GM18502 (cell line): ENCODE data around the gene SYT12.
"Not testable (repeated sequence)": the region's sequence is repeated elsewhere in the genome, so short reads cannot be mapped to it uniquely, and the experiment has no call there.

Experiments
- ATAC-seq: cut with Tn5 transposase; IDR thresholded peaks from one replicate; pipeline ENCODE4 v1.9.1; 2021; ENCODE audit warnings: mild to moderate bottlenecking; ENCODE audit not compliant: unreplicated experiment, poor library complexity

SYT12 gene

DNA sequence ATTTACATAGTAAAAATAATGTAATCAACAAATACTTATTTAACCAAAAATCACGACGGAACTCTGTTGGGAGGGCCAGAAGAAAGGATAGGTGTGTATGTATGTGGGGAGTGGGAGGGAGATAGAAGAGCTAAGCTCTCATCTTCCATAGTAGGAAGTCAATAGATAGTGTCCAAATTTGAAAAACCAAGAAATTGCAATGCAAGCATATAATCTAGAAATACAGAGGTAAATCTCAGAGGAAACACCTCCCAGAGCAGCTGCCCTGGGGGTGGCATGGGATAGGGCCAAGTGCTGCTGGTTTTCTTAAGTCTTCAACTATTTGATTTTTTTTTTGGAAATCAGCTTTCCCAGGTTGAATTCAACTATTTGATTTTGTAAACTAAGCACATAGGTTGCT, 30.9 kb upstream of the SYT12 start:
- no peak for ATAC-seq

DNA sequence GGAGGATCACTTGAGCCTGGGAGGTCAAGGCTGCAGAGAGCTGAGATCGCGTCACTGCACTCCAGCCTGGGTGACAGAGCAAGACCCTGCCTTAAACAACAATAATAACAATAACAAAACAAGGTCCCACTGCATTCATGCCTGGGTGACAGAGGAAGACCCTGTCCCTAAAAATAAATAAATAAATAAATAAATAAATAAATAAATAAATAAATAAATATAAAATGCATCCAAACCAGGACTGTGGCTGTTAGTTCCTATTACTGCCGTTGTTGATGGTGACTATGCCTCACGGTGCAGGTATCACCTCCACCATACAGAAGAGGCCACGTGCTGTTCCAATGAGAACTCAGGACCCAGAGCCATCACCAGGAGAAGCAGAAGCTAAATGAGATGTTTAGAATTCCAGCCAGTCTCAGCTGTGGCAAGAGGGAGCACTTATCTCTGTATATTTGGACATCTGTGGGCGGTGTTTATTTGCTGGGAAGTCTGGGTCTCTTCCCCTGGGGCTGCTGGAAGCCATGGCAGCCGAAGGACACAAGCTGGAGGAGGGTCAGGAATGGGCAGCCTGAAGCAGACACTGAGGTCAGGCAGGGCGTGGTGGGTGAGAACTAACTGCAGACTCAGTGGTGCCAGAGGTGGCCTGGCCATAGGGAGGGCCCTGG, 26.2 kb upstream of the SYT12 start:
- ATAC-seq, result no peak

DNA sequence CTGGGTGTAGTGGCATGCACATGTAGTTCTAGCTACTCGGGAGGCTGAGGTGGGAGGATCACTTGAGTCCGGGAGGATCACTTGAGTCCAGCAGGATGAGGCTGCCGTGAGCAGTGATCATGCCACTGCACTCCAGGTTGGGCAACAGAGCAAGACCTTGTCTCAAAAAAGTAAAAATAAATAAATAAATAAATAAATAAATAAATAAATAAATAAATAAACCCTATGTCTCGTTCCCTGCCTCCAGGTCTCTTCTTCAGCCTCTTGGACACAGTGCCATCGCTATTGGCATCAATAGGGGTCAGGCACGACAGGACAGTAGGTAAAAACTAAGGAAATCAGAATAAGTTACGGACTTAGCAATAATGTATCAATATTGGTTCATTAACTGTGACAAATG, 23.4 kb upstream of the SYT12 start:
- ATAC-seq, result no peak

DNA sequence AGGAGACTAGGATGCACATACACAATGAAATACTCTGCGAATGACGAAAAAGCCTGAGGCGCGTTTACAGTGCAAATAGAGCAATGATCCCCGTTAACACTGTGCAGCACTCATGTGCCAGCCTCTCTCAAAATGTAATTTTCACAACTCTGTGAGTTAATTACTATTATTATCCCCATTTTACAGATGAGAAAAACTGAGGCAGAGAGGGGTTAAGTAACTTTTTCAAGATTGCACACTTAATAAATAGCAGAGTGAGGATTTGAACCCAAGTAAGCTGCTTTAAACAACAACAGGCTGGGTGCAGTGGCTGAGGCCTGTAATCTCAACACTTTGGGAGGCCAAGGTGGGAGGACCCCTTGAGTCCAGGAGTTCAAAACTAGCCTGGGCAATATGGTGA, 21.6 kb upstream of the SYT12 start:
- ATAC-seq, result no peak

DNA sequence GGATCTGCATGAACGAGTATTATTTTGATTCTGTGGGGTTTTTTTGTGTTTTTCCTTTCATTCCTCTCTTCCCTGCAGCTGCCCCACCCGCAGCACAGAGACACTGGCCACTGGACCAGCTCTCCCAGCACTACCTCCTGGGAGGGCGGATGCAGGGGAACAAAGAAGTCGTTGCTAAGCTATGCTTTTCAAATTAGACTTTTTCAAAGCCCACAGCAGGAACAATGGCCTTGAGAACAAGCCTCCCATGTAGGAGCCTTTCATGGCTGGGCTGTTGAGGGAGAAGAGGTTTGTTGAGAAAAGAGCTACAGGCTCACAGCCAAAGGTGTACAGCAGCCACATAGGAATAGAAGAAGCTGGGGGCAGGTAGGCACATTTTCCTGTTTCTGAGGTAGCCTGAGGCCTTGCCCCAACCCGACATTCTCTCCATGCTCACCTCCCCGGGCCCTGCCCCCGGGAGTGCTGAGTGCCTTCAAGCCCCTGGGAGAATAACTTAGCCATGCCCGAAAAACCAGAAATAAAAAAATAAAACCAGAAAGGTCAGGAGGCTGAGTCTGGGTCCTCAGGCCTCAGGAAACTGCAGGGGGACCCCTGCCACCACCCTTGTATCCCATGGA, 20.5 kb upstream of the SYT12 start:
- ATAC-seq, result no peak

DNA sequence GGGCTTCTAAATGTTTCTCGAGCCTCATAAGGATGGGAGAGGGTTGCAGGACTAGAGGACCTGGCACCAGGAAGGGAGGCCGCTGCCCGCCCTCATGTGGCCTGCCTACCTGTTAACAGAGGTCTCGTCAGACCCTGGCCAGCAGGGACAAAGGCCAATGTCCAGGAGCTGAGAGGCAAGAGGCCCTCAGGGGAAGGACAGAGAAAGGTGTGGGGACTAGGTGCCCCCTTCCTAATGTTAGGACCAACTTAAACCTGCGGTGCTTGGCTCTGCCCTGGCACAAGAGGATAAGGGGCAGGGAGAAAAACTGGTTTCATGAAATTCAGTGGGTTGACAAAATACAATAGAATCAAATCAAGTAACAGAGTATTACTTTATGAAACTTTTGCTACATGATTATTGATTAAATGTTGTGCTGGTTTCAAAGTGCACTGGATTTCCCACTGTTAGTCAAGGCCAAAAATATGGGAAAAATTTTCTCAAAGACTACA, 20.0 kb upstream of the SYT12 start:
- no peak for ATAC-seq

DNA sequence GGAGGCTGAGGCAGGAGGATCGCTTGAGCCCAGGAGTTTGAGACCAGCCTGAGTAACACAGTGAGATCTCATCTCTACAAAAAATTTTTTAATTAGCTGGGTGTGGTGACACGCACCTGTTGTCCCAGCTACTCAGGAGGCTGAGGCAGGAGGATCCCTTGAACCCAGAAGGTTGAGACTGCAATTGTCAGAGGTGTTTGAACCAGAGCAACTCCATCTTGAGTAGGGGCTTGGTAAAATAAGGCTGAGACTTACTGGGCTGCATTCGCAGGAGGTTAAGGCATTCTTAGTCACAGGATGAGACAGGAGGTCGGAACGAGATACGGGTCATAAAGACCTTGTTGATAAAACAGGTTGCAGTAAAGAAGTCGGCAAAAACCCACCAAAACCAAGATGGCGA, 17.7 kb upstream of the SYT12 start:
- not testable (repeated sequence) for ATAC-seq

DNA sequence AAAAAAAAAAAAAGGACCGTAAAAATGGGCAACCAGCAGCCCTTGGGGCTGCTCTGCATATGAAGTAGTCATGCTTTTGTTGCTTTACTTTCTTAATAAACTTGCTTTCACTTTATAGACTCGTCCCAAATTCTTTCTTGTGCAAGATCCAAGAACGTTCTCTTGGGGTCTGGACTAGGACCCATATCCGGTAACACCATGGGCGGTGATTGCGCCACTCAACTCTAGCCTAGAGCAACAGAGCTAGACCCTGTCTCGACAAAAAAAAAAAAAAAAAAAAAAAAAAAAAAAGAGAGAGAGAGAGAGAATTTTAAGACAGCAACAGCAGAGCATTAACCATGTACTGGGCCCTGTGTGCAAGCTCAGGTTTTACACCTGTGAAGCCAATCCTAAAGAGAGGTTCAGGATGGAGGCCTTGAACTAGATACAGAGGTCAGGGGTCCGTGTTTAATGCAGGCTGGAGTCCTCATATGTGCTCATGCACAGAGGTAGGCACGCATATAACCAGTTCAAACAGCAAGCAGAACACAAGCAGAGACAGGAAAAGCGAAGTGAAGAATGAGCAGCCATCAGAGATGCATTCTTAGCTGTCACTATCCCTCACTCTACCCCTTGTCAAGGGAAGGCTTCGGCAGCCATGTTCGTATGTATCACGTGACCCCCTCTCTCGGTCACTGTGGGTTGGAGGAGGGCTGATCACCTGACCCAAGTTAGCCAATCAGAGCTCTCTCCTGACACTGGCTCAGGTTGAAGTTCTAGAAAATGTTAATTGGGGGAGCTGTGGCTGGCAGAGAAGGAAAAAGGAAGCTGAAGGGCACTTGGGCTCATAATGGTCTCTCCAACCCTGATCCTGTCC, 16.7 kb upstream of the SYT12 start:
- ATAC-seq, result no peak

DNA sequence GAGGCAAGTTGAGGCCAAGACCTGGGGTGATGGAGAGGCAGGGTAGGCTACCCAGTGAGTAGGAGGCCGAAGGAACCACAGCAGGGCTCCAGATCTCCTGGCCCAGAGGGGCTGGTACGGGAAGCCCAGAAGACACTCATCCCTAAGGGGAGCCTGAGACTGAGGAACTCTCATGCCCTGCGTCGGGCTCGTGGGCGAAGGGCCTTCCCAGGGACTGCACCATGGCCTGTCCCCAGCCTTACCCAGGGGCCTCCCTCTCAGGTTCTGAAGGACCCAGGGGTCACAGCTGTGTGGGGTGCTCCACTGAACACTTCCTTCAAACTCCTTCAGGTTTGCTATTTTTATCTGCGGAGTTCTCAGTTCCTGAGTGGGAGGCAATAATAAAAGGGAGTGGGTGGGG, 15.8 kb upstream of the SYT12 start:
- ATAC-seq, result no peak

DNA sequence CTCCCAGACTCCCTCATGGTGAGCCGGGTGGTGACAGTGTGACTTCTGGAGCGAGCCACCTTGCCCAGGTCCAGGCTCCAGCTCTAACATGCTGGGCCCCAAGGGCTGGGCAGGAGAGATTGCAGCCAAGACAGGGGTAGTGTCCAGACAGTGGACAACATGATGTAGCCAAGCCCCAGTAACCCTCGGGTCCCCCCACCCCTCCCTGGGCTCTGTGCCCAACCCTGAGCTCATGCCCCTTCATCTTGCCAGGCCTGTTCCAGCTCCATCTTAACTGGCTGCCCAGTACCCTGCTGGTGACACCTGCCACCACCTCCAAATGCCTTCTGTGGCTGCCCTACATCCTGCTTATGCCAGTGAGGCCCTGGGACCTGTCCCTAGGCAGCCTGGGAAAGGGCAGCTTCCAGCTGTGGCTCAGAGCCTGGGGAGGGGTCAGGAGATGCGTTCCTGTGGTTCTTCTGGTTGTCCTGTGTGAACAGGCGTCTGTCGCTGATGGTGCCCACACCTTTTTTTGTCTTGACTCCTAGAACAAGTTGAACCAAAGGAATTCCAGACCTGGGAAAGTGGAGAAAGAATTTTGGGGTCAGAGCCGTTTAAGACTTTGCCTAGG, 12.5 kb upstream of the SYT12 start:
- no peak for ATAC-seq

DNA sequence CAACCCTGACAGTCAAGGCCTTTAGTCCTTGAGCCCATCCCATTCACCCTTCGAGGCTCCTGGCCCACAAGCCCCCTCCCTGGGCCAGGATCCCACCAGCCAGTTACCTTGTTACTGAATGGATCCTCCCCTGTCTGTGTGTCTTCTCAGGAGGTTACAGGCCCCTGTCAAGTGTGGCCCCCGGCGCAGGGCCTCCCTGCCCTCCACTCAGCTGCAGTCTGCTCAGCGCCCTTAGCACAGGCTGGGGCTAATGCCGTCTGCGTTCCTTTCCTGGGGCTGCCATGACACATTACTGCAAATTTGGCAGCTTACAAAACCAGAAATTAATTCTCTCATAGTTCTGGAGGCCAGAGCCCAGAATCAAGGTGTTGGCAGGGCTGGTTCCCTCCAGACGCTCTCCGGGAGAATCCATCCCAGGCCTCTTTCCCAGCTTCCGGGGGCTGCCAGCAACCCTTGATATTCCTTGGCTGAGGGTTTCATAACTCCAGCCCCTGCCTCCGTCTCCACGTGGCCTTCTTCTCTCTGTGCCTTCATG, 9.4 kb upstream of the SYT12 start:
- no peak for ATAC-seq

DNA sequence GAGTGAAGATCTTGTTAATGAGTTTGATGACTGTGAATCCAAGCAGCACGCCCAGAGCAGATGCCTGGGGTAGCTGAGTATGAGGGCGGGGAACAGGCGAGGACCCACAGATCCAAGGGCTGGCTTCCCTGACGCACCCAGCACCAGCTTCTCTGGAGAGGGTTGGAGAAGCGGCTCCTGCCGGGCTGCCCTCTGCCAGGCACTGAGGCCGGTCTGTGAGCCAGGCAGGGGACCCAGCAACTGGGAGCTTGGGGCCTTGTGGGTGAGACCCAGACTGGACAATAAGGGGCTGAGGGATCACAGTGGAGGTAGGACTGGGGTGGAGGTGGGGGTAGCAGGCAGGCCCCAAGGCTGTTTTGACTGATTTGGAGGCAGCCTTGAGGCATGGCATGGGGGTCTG, 8.6 kb upstream of the SYT12 start:
- ATAC-seq, result no peak

DNA sequence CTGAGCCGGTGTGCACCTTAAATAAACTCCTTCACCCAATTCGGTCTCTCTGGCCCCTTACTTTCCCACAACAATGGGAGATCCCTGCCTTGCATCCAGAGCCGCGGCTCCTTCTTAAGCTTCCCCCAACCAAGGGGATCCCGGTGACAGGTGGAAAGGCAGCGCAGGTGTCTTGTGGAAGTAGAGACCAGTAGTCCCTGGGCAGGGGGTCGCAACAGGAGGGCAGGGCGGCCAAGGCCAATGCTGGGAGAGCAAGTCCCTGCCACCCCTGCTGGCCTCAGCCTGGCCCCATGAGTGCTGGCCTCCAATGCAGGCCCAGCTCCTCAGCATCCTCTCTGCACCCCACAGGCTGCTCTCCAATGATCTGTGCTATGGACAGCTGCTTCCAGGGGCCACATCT, 7.9 kb upstream of the SYT12 start:
- ATAC-seq, result no peak

DNA sequence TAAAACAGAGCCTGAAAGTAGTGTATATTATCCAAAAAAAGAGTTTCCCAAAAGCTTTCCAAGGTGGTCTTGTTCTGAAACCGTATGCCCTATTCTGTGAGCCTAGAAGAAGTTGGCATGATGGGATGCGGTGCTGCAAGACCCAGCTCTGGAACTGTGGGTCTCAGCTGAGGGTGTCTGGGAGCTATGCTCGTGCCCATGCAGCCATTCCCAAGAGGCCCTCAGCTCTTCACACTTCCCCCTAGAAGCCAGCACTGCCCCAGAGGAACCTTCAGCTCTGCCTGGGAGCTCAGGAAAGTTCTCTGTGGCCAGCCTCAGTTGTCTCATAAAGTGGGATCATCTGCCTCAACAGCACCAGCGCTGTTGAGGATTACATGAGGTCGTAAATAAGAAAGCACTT, 6.4 kb upstream of the SYT12 start:
- ATAC-seq, result no peak

DNA sequence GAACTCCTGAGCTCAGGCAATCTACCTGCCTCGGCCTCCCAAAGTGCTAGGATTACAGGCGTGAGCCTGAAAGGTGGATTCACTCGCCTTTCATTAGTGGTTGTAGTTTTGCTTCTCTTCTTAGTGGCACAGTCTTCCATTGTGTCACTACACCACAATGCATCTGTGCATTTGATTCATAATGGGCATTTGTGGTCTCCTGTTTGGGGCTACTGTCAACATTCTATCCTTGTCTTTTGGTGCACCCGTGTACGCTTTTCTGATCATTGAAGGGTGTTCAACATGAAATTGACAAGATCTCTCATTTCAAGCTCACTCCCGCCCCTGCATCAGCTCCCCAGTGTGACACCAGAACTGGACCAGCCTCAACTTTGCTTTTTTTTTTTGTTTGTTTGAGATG, 2.0 kb upstream of the SYT12 start:
- ATAC-seq, result no peak

DNA sequence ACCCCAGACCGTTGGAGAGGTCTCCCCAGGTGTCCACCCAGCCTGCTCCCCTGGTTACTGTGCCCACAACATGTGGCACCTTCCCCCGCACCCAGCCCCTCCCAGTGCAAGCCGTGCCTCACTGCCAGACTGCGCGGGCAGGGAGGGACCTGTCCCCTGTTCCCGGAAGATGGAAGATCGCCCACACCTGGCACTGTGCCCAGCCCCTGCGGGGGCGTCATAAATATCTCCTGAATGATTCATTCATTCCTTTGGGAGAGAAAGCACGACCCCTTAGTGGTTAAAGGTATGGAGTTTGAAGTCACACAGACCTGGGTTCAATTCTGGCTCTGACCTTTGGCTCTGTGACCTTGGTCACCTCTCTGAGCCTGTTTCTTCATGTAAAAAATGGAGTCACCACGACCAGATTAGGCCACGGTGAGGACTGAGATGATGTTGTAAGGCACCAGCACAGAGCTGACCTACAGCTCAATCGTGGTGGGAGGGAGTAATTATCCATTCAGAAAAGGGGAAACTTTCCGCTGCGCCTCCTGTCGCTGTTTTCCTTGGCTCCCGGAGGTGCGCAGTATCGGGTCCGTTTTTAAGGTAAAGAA, 497 bp upstream of the SYT12 start:
- ATAC-seq, result no peak

DNA sequence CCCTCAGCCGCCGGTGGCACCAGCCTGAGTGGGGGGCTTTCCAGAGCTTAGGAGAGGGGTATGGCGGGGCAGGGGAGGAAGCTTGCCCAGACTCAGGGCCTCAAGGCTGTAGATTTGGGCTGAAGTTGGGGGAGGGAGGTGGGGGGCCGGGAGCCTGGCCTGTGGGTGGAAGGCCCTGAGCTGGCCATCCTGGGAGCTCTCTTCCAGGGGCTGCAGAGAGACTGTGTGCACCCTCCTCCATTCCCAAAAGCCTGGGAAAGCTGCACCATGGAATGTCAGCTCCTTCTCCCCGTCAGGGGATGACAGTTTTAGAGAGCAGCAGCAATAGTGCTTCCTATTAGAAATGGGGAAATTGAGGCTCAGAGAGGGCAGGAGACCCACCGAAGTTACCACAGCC, 1.0 kb downstream of the SYT12 start:
- no peak for ATAC-seq

DNA sequence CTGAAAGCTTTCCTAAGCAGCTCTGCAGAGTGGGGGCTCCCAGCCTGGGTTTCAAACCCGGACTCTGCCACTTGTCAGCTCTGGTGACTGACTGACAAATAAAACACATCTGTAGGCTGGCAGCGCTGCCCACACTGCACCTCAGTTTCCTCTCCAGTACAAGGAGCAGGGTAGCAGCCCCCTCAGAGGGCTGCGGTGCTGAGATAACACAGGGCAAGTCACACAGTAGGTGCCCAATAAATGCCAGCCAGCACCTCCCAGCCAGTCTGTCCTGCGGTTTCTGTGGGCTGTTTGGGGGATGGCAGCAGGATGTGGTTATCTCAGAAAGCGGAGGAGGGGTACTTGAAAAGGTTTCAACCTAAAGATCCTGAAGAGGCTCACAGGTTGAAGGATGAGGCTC, 1.5 kb downstream of the SYT12 start:
- ATAC-seq, result no peak

DNA sequence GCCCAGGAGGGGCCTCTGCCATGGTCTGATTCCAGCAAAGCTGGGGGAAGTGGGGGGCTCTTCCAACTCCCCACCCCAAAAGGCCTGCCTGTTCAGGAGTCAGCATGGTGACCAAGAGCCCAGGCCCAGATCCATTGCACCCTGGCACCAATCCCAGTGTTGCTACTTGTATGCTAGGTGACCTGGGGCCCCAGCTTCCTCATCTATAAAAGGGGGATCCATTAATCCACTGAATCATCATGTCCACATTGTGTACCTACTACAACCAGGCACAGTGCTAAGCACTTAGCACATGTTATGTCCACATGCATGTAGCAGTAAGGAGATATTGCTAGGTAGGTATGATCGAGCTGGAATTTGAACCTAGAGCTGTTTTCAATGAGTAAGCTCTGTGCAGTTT, 2.0 kb downstream of the SYT12 start:
- no peak for ATAC-seq

DNA sequence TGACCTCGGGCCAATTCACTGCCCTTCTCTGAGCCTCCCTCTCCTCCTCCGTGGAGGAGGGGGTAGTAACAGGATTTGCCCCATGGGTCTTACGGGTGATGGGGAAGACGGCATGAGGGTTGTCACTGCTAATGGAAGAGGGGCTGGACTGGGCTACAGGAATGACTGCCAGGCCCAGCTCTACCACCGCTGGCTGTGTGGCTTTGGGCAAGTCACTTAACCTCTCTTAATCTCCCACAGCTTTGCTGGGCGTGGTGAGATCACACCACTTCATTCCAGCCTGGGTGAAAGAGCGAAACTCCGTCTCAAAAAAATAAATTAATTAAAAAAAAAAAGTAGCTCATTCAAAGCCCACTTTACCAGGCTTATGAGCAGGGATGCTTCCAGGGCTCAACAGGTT, 2.8 kb downstream of the SYT12 start:
- ATAC-seq, result no peak
